HepG2 (cell line): ENCODE measurements around the gene CLDN9. TPM values are rescaled to one million over a fixed set of nuclear protein-coding genes. Genes with fewer than 3 reads are reported as not detected.

Source experiments
- ATRX ChIP-seq: sonication (generic); formaldehyde crosslinking; IDR thresholded peaks from 2 replicates; pipeline ENCODE4 v1.4.0; 2020; ENCODE audit warnings: missing genetic modification reagents, borderline replicate concordance
- DNMT1 ChIP-seq: sonication (generic); formaldehyde crosslinking; IDR thresholded peaks from 2 replicates; pipeline ENCODE4 v1.5.1; 2020; ENCODE audit warnings: mild to moderate bottlenecking, missing genetic modification reagents
- ETV5 ChIP-seq: IDR thresholded peaks from 2 replicates; pipeline ENCODE4 v1.6.1; 2018; ENCODE audit warnings: missing biosample characterization, missing genetic modification reagents, inconsistent platforms, borderline replicate concordance
- FOXO1 ChIP-seq: sonication (generic); formaldehyde crosslinking; IDR thresholded peaks from 2 replicates; pipeline ENCODE4 v1.4.0; 2020; ENCODE audit warnings: missing genetic modification reagents
- IRF9 ChIP-seq: sonication (generic); formaldehyde crosslinking; IDR thresholded peaks from 2 replicates; pipeline ENCODE4 v1.8.0; 2022; ENCODE audit warnings: missing genetic modification reagents, mild to moderate bottlenecking, borderline replicate concordance
- JUN ChIP-seq: sonication (generic); formaldehyde crosslinking; IDR thresholded peaks from 2 replicates; pipeline ENCODE4 v1.4.0; 2020; ENCODE audit warnings: mild to moderate bottlenecking, missing genetic modification reagents
- KDM1A ChIP-seq: IDR thresholded peaks from 2 replicates; pipeline ENCODE4 v1.6.1; 2016; ENCODE audit warnings: missing compliant biosample characterization
- MTA1 ChIP-seq: sonication (generic); formaldehyde crosslinking; IDR thresholded peaks from 2 replicates; pipeline ENCODE4 v1.4.0; 2020; ENCODE audit warnings: missing genetic modification reagents, mild to moderate bottlenecking, borderline replicate concordance
- PHF20 ChIP-seq: sonication (generic); formaldehyde crosslinking; IDR thresholded peaks from 2 replicates; pipeline ENCODE4 v1.5.0; 2020; ENCODE audit warnings: mild to moderate bottlenecking, missing genetic modification reagents
- SIX1 ChIP-seq: sonication (generic); formaldehyde crosslinking; IDR thresholded peaks from 2 replicates; pipeline ENCODE4 v1.4.0; 2020; ENCODE audit warnings: missing genetic modification reagents, borderline replicate concordance
- TARDBP ChIP-seq: sonication (generic); formaldehyde crosslinking; IDR thresholded peaks from 2 replicates; pipeline ENCODE4 v1.8.0; 2022; ENCODE audit warnings: mild to moderate bottlenecking, missing genetic modification reagents
- TBP ChIP-seq: sonication (generic); formaldehyde crosslinking; IDR thresholded peaks from 2 replicates; pipeline ENCODE4 v1.5.0; 2020; ENCODE audit warnings: missing genetic modification reagents
- ZBTB10 ChIP-seq: sonication (generic); formaldehyde crosslinking; IDR thresholded peaks from 2 replicates; pipeline ENCODE4 v1.4.0; 2020; ENCODE audit warnings: missing genetic modification reagents, borderline replicate concordance
- ZNF251 ChIP-seq: sonication (generic); formaldehyde crosslinking; IDR thresholded peaks from 2 replicates; pipeline ENCODE4 v1.9.0; 2021; ENCODE audit warnings: mild to moderate bottlenecking, missing genetic modification reagents
- ZNF260 ChIP-seq: sonication (generic); formaldehyde crosslinking; IDR thresholded peaks from 2 replicates; pipeline ENCODE4 v1.4.0; 2020; ENCODE audit warnings: missing genetic modification reagents, low read depth, mild to moderate bottlenecking, borderline replicate concordance
- ZNF335 ChIP-seq: sonication (generic); formaldehyde crosslinking; IDR thresholded peaks from 2 replicates; pipeline ENCODE4 v1.4.0; 2020; ENCODE audit warnings: missing genetic modification reagents
- ZNF558 ChIP-seq: sonication (generic); formaldehyde crosslinking; IDR thresholded peaks from 2 replicates; pipeline ENCODE4 v1.9.0; 2022; ENCODE audit warnings: mild to moderate bottlenecking, missing genetic modification reagents, borderline replicate concordance
- ZNF616 ChIP-seq: sonication (generic); formaldehyde crosslinking; IDR thresholded peaks from 2 replicates; pipeline ENCODE4 v1.5.0; 2020; ENCODE audit warnings: low read depth, mild to moderate bottlenecking, missing genetic modification reagents
- ZNF704 ChIP-seq: sonication (generic); formaldehyde crosslinking; IDR thresholded peaks from 2 replicates; pipeline ENCODE4 v1.8.1; 2023; ENCODE audit warnings: mild to moderate bottlenecking, inconsistent platforms, moderate library complexity, missing genetic modification reagents, borderline replicate concordance
- ZSCAN20 ChIP-seq: sonication (generic); formaldehyde crosslinking; IDR thresholded peaks from 2 replicates; pipeline ENCODE4 v1.4.0; 2020; ENCODE audit warnings: missing genetic modification reagents, mild to moderate bottlenecking, borderline replicate concordance
- ZSCAN29 ChIP-seq: sonication (generic); formaldehyde crosslinking; conservative IDR thresholded peaks from 2 replicates; pipeline ENCODE4 v1.4.0; 2020; ENCODE audit warnings: mild to moderate bottlenecking, missing genetic modification reagents
- polyA plus RNA-seq, 8 experiments: library from polyadenylated mRNA; depleted of rRNA in 3 of 8; stranded (reverse) in 7 of 8; unstranded in 1 of 8; fragments of >200 nt; fragmentation: Illumina TruSeq in 4 of 8; extraction: Trizol in 4 of 8; gene quantifications; 2 replicates each; pipeline versions ENCODE4 v1.2.1 to v1.2.3, GENCODE V29; 2011 to 2016; ENCODE audit warnings: low read depth in 4 of 8, missing spikeins in 1 of 8, mixed read lengths in 1 of 8; ENCODE audit not compliant: insufficient read depth in 1 of 8
- total RNA-seq, 5 experiments: library from RNA; depleted of rRNA; stranded (reverse); fragments of >200 nt; fragmentation: Illumina TruSeq; extraction: Trizol; gene quantifications; 2 replicates each; pipeline ENCODE4 v1.2.3, GENCODE V29; 2016; ENCODE audit warnings: low read depth in 1 of 5
- TF ChIP-seq, protein P1 (sequence below): sonication (generic); formaldehyde crosslinking; conservative IDR thresholded peaks from 2 replicates; pipeline ENCODE4 v1.8.0; 2022; ENCODE audit warnings: missing genetic modification reagents

Gene CLDN9
- total and polyA plus RNA-seq, 2 of the 13 experiments (the other 11 are each of a cell fraction or from before 2014, with no cell fraction given), result 0.15 to 0.26 TPM

- TF ChIP-seq ZBTB10 (CRISPR knock-in tag) (no peak), TARDBP (no peak), IRF9 (CRISPR knock-in tag) (peak; percentile 30; the same call in 1 of the 2 replicates), ATRX (CRISPR knock-in tag) (no peak), DNMT1 (CRISPR knock-in tag) (peak; percentile 86; the same call in 1 of the 2 replicates), ZNF558 (CRISPR knock-in tag) (peak; percentile 69; the same call in 1 of the 2 replicates), ZNF335 (peak; percentile 35; the same call in 1 of the 2 replicates), MTA1 (CRISPR knock-in tag) (0 out of 2 replicates have a peak, but pooled peaks have one; percentile 44), PHF20 (peak; percentile 61), ZSCAN29 (CRISPR knock-in tag) (peak; percentile 53; the same call in 1 of the 2 replicates), ZNF251 (CRISPR knock-in tag) (no peak), ZNF260 (CRISPR knock-in tag) (0 out of 2 replicates have a peak, but pooled peaks have one; percentile 31), ZNF616 (CRISPR knock-in tag) (peak; percentile 77), KDM1A (CRISPR knock-in tag) (no peak), JUN (no peak), ZNF704 (peak; percentile 25; the same call in 1 of the 2 replicates), ZSCAN20 (CRISPR knock-in tag) (peak; percentile 34; the same call in 1 of the 2 replicates), FOXO1 (CRISPR knock-in tag) (no peak), ETV5 (CRISPR knock-in tag) (peak; percentile 45), SIX1 (no peak), TBP (no peak; the same call in 1 of the 2 replicates)
- TF ChIP-seq, protein P1, sequence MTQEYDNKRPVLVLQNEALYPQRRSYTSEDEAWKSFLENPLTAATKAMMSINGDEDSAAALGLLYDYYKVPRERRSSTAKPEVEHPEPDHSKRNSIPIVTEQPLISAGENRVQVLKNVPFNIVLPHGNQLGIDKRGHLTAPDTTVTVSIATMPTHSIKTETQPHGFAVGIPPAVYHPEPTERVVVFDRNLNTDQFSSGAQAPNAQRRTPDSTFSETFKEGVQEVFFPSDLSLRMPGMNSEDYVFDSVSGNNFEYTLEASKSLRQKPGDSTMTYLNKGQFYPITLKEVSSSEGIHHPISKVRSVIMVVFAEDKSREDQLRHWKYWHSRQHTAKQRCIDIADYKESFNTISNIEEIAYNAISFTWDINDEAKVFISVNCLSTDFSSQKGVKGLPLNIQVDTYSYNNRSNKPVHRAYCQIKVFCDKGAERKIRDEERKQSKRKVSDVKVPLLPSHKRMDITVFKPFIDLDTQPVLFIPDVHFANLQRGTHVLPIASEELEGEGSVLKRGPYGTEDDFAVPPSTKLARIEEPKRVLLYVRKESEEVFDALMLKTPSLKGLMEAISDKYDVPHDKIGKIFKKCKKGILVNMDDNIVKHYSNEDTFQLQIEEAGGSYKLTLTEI (CRISPR knock-in tag), result no peak
These were observed 32.2 kb upstream of the CLDN9 start, which contains the start of gene PKMYT1 (continued) for GRCh38 chr16:2980227-2981176.
